OCI-LY7 (cell line): ENCODE measurements around the gene ACYP2. TPM values are rescaled to one million over a fixed set of nuclear protein-coding genes. Genes with fewer than 3 reads are reported as not detected.
"Not testable (repeated sequence)": the region's sequence is repeated elsewhere in the genome, so short reads cannot be mapped to it uniquely, and the experiment has no call there.

Experiments
- BruUV-seq: library from RNA; stranded (reverse); fragments of 400-500 nt; replicated peaks from 2 replicates; lab custom pipeline; 2021; lab: Mats Ljungman, UMichigan
- CTCF ChIA-PET: fragments of 300-600 bp; sonication (Branson Sonifier 250); formaldehyde crosslinking; loops from one replicate; lab custom pipeline; 2022; ENCODE audit warnings: antibody characterized with exemption; ENCODE audit not compliant: unreplicated experiment; lab: Charles Lee
- POLR2A ChIA-PET: fragments of 300-600 bp; sonication (Branson Sonifier 250); formaldehyde crosslinking; loops from one replicate; lab custom pipeline; 2022; ENCODE audit warnings: antibody characterized with exemption; lab: Charles Lee
- DNase-seq: peaks from one replicate; pipeline ENCODE4 v3.0.0-alpha.2; 2015; ENCODE audit warnings: low spot score
- H2AFZ ChIP-seq: fragments of 200-600 bp; sonication (generic), shearing (Covaris generic); 2 replicates; pipeline ENCODE4 v1.6.1; 2014; ENCODE audit warnings: mild to moderate bottlenecking, antibody characterized with exemption, low read length, moderate library complexity
- H3K27ac ChIP-seq: fragments of 200-600 bp; sonication (generic); 2 replicates; pipeline ENCODE4 v1.5.1; 2014; ENCODE audit warnings: mixed run types, low read depth, mild to moderate bottlenecking, moderate library complexity, low read length, inconsistent platforms; ENCODE audit not compliant: poor library complexity, severe bottlenecking
- H3K36me3 ChIP-seq: fragments of 200-600 bp; sonication (generic); 2 replicates; pipeline ENCODE4 v1.6.1; 2014; ENCODE audit warnings: mild to moderate bottlenecking, antibody characterized with exemption, low read length, moderate library complexity, mixed read lengths; ENCODE audit not compliant: insufficient read depth
- H3K4me1 ChIP-seq: fragments of 200-600 bp; sonication (generic); 2 replicates; pipeline ENCODE4 v1.5.1; 2014; ENCODE audit warnings: mild to moderate bottlenecking, low read length; ENCODE audit not compliant: insufficient read depth, poor library complexity, severe bottlenecking
- H3K4me2 ChIP-seq: fragments of 200-600 bp; sonication (generic); 2 replicates; pipeline ENCODE4 v1.6.1; 2014; ENCODE audit warnings: mild to moderate bottlenecking, low read length
- H3K4me3 ChIP-seq: fragments of 200-600 bp; sonication (generic); 2 replicates; pipeline ENCODE4 v1.5.1; 2014; ENCODE audit warnings: mild to moderate bottlenecking, low read depth, low read length; ENCODE audit not compliant: poor library complexity, severe bottlenecking
- H3K79me2 ChIP-seq: fragments of 200-600 bp; sonication (generic); 2 replicates; pipeline ENCODE4 v1.6.1; 2016; ENCODE audit warnings: low read depth, mild to moderate bottlenecking, low read length, moderate library complexity, mixed read lengths; ENCODE audit not compliant: insufficient read depth
- H3K9me2 ChIP-seq: fragments of 200-600 bp; sonication (generic); 2 replicates; pipeline ENCODE4 v1.6.1; 2016; ENCODE audit warnings: mild to moderate bottlenecking, low read length, mixed read lengths; ENCODE audit not compliant: insufficient read depth
- H3K9me3 ChIP-seq: fragments of 200-600 bp; sonication (generic); 2 replicates; pipeline ENCODE4 v1.6.1; 2014; ENCODE audit warnings: mild to moderate bottlenecking, mixed run types, low read length, mixed read lengths
- H4K20me1 ChIP-seq: fragments of 200-600 bp; sonication (generic); 2 replicates; pipeline ENCODE4 v1.6.1; 2014; ENCODE audit warnings: mild to moderate bottlenecking, antibody characterized with exemption, low read length, moderate library complexity, mixed read lengths; ENCODE audit not compliant: insufficient read depth
- EZH2phosphoT487 ChIP-seq: fragments of 200-600 bp; sonication (generic); IDR thresholded peaks from 2 replicates; pipeline ENCODE4 v1.6.1; 2018; ENCODE audit warnings: low read depth, borderline replicate concordance, mild to moderate bottlenecking, mixed run types, antibody characterized with exemption, low read length, moderate library complexity, mixed read lengths
- intact Hi-C: fragments of 100-400 bp; cut with micrococcal nuclease; formaldehyde crosslinking; loops from one replicate; pipeline ENCODE4 v1.10.0; 2022; ENCODE audit not compliant: unreplicated experiment
- total RNA-seq, 2 experiments: library from RNA; depleted of rRNA in 1 of 2; stranded (reverse); fragments of >200 nt in 1 of 2; shearing (Covaris generic) in 1 of 2; gene quantifications; 2 replicates each; pipeline ENCODE4 v1.2.3, GENCODE V29; 2014 to 2022
- TF ChIP-seq, protein P1 (sequence below): fragments of 200-600 bp; sonication (generic); conservative IDR thresholded peaks from 2 replicates; pipeline ENCODE4 v1.5.1; 2014; ENCODE audit warnings: mild to moderate bottlenecking, antibody characterized with exemption, low read length, moderate library complexity, mixed read lengths

Gene ACYP2
- total RNA-seq, 2 experiments from 2014 or later = 18.7 to 20.6 TPM

DNA sequence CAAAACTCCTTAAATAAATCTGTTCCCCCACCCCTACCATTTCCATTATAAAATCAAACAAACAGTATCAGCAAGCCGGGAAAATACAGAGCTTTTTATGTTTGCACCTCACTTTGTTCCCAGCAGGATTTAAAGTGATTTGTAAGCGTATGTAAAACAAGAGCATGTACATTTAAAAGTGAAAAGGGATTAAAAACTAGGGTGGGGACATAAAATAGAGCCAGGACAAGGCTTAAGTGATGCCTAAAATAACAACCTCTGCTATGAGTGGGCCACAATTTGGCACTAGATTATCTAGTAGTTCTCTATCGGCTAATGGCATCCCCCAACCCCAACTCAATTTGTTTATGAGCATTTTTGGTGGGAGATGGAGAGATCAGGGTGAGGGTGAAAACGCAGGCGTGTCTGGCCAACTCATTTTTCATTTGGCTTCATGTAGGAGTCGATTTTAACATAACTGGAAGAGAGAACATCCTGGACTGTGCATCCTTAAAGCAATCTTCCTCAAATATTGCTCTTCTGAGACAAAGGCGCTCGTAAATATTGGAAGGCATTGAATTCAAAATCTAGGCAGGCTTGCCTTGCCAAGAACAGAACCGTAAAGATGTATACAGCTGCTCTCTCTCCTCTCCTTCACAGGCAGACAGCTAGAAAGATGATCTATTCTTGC is 175.1 kb downstream of the ACYP2 start:
- POLR2A ChIA-PET = interaction anchor here (0.6 to 2.7 kb wide), 3 partner anchors 8 to 147 kb away, joined by 3 to 10 read pairs (median 5); no protein-coding TSS in a partner anchor
- TF ChIP-seq, protein P1, sequence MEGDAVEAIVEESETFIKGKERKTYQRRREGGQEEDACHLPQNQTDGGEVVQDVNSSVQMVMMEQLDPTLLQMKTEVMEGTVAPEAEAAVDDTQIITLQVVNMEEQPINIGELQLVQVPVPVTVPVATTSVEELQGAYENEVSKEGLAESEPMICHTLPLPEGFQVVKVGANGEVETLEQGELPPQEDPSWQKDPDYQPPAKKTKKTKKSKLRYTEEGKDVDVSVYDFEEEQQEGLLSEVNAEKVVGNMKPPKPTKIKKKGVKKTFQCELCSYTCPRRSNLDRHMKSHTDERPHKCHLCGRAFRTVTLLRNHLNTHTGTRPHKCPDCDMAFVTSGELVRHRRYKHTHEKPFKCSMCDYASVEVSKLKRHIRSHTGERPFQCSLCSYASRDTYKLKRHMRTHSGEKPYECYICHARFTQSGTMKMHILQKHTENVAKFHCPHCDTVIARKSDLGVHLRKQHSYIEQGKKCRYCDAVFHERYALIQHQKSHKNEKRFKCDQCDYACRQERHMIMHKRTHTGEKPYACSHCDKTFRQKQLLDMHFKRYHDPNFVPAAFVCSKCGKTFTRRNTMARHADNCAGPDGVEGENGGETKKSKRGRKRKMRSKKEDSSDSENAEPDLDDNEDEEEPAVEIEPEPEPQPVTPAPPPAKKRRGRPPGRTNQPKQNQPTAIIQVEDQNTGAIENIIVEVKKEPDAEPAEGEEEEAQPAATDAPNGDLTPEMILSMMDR = no peak
- no peak for TF ChIP-seq EZH2phosphoT487
- BruUV-seq = no TSS peak
- CTCF ChIA-PET = no interaction called here
- DNase-seq = no peak
- Histone ChIP-seq H3K4me1 (no peaks in the 10 kb centered on the region), H2AFZ (no peak overlapping the region), H3K4me3 (no peak overlapping the region), H3K9me3 (no peaks in the 10 kb centered on the region), H3K27ac (no peak overlapping the region), H3K36me3 (no peaks in the 10 kb centered on the region), H3K79me2 (no peaks in the 10 kb centered on the region), H3K9me2 (no peaks in the 10 kb centered on the region), H3K4me2 (no peak overlapping the region), H4K20me1 (no peaks in the 10 kb centered on the region)
- intact Hi-C loops = no loop called here

DNA sequence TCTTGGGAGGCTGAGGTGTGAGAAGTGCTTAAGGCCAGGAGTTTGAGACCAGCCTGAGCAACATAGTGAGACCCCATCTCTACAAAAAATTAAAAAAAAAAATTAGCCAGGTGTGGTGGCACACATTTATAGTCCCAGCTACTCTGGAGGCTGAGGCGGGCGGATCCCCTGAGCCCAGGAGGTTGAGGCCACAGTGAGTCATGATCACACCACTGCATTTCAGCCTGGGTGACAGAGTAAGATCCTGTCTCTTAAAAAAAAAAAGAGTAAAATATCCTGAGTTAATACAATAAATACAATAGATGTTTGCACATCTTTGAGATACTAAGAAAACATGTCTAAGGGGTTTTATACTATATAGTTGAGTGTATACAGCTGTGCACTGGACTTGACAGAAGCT is 179.2 kb downstream of the ACYP2 start:
- H3K9me3 ChIP-seq, DNase-seq, H3K4me1 ChIP-seq, H3K4me2 ChIP-seq, BruUV-seq, H3K4me3 ChIP-seq, H3K9me2 ChIP-seq, H3K27ac ChIP-seq, POLR2A ChIA-PET, H3K79me2 ChIP-seq, H4K20me1 ChIP-seq, intact Hi-C loops, H2AFZ ChIP-seq, H3K36me3 ChIP-seq, CTCF ChIA-PET: not testable (repeated sequence)

DNA sequence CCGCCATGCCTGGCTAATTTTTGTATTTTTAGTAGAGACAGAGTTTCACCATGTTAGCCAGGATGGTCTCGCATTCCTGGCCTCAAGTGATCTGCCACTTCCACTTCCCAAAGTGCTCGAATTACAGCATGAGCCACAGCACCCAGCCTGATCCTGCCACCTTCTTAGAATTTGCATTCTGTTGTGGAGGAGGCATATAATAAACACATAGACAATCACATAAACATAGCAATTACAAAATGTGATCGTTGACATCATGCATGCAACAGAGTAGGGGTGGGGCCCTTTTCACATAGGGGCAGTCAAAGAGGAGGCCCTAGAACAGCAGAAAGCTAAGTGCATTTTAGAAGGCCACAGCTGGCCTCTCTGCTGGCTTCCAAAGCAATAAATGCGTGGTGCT is 180.5 kb downstream of the ACYP2 start:
- H3K27ac ChIP-seq = no peak overlapping the region
- CTCF ChIA-PET = no interaction called here
- no peak for DNase-seq
- POLR2A ChIA-PET = no interaction called here
- no peaks in the 10 kb centered on the region for H4K20me1 ChIP-seq
- no peaks in the 10 kb centered on the region for H3K4me1 ChIP-seq
- H2AFZ ChIP-seq = no peak overlapping the region
- no peaks in the 10 kb centered on the region for H3K9me2 ChIP-seq
- no peaks in the 10 kb centered on the region for H3K36me3 ChIP-seq
- no TSS peak for BruUV-seq
- no peak for TF ChIP-seq EZH2phosphoT487
- TF ChIP-seq, protein P1 = no peak
- no peaks in the 10 kb centered on the region for H3K9me3 ChIP-seq
- intact Hi-C loops = no loop called here
- no peaks in the 10 kb centered on the region for H3K79me2 ChIP-seq
- no peak overlapping the region for H3K4me2 ChIP-seq
- no peak overlapping the region for H3K4me3 ChIP-seq
